Measurements from ENCODE around the gene ATP5F1D. TPM values are rescaled to one million over a fixed set of nuclear protein-coding genes. Genes with fewer than 3 reads are reported as not detected.

The ATP5F1D gene
- total and polyA plus RNA-seq, 2 of the 13 experiments (the other 11 are each of a cell fraction or from before 2014, with no cell fraction given), result 39.4 to 78.7 TPM

- TF ChIP-seq HOXA3 (CRISPR knock-in tag; IDR thresholded peaks at IDR 0.05), result no peak
- TF ChIP-seq ZFX (CRISPR knock-in tag; IDR thresholded peaks at IDR 0.05; ENCODE audit: low read depth), result peak; percentile 50; the same call in 1 of the 2 replicates
- no peak for TF ChIP-seq NCOA2 (CRISPR knock-in tag; IDR thresholded peaks at IDR 0.05)
- TF ChIP-seq TEAD3 (CRISPR knock-in tag; optimal IDR thresholded peaks at IDR 0.05; ENCODE audit: borderline replicate concordance), result peak; percentile 4
- TF ChIP-seq ZNF572 (CRISPR knock-in tag; IDR thresholded peaks at IDR 0.05), result 0 out of 2 replicates have a peak, but pooled peaks have one; percentile 56
- TF ChIP-seq HNRNPLL (IDR thresholded peaks at IDR 0.05; ENCODE audit: low read depth, low read length, poor library complexity, severe bottlenecking), result no peak
- TF ChIP-seq ISX (CRISPR knock-in tag; conservative IDR thresholded peaks at IDR 0.05), result 0 out of 2 replicates have a peak, but pooled peaks have one; percentile 41
- no peak for TF ChIP-seq ZNF138 (CRISPR knock-in tag; IDR thresholded peaks at IDR 0.05; ENCODE audit: low read depth)
- no peak for TF ChIP-seq ZNF34 (CRISPR knock-in tag; IDR thresholded peaks at IDR 0.05; ENCODE audit: borderline replicate concordance)
- TF ChIP-seq ZNF142 (CRISPR knock-in tag; IDR thresholded peaks at IDR 0.05), result peak; percentile 52; the same call in 1 of the 2 replicates
- TF ChIP-seq XRCC5 (optimal IDR thresholded peaks at IDR 0.05; ENCODE audit: low read length), result no peak
- no peak for TF ChIP-seq PREB (CRISPR knock-in tag; IDR thresholded peaks at IDR 0.05)
- peak; percentile 65; the same call in 1 of the 2 replicates for TF ChIP-seq SPEN (CRISPR knock-in tag; IDR thresholded peaks at IDR 0.05; ENCODE audit: low read depth)
- TF ChIP-seq RCOR2 (CRISPR knock-in tag; IDR thresholded peaks at IDR 0.05), result no peak
- TF ChIP-seq PRMT3 (CRISPR knock-in tag; IDR thresholded peaks at IDR 0.05; ENCODE audit: borderline replicate concordance, low read depth), result no peak
- no peak for TF ChIP-seq PPARG (CRISPR knock-in tag; conservative IDR thresholded peaks at IDR 0.05)
- TF ChIP-seq, protein P1, sequence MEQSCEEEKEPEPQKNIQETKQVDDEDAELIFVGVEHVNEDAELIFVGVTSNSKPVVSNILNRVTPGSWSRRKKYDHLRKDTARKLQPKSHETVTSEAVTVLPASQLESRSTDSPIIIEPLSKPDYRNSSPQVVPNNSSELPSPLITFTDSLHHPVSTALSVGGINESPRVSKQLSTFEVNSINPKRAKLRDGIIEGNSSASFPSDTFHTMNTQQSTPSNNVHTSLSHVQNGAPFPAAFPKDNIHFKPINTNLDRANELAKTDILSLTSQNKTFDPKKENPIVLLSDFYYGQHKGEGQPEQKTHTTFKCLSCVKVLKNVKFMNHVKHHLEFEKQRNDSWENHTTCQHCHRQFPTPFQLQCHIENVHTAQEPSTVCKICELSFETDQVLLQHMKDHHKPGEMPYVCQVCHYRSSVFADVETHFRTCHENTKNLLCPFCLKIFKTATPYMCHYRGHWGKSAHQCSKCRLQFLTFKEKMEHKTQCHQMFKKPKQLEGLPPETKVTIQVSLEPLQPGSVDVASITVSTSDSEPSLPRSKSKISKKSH (CRISPR knock-in tag; IDR thresholded peaks at IDR 0.05; ENCODE audit: borderline replicate concordance), result 0 out of 2 replicates have a peak, but pooled peaks have one; percentile 5
- no peak for TF ChIP-seq ZNF33B (CRISPR knock-in tag; IDR thresholded peaks at IDR 0.05)
- TF ChIP-seq MYC (CRISPR knock-in tag; IDR thresholded peaks at IDR 0.05; ENCODE audit: borderline replicate concordance), result 0 out of 2 replicates have a peak, but pooled peaks have one; percentile 27
- no peak for TF ChIP-seq TOPORS (CRISPR knock-in tag; IDR thresholded peaks at IDR 0.05)
- no peak for TF ChIP-seq BHLHE40 (IDR thresholded peaks at IDR 0.05; ENCODE audit: low read length)
- no peak for TF ChIP-seq SIN3A (IDR thresholded peaks at IDR 0.05; ENCODE audit: borderline replicate concordance, low read depth, low read length)
These were observed 26.9 kb downstream of the ATP5F1D start (continued) for GRCh38 chr19:1268226-1269064.

All from HepG2 (cell line).